Epidermal melanocyte (primary cell): ENCODE results near the gene HORMAD1.
"Not testable (repeated sequence)": the region's sequence is repeated elsewhere in the genome, so short reads cannot be mapped to it uniquely, and the experiment has no call there.

Experiments
- DNase-seq: peaks from one replicate; pipeline ENCODE4 v3.0.0; 2011; ENCODE audit warnings: low spot score; ENCODE audit not compliant: insufficient read length

The HORMAD1 gene

DNA sequence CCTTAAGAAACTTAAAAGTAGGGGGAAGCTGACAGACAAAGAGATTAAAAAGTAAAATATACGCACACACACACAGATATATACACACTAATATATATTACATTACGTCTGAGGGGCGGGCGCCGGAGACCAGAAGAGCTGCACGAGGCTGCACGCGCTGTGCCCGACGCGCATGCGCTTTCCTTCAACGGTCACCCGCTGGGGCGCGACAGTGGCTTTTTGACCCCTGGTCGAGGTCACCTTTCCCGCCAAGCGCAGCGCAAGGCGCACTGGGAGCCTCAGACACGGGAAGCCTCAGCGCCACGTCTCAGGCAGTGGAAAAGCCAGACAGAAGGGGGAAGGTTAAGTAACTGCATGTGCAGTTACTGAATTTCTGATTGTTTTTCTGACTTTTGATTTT lies at the start of gene HORMAD1:
Gene HORMAD1, minus strand, starts transcription at position 193 of the 400 bp plus-strand sequence. CDS start 1,390 bp downstream, outside the sequence.
- no peak for DNase-seq

GRCh38 chr1:150767704-150768103 lies 47.0 kb upstream of the HORMAD1 start:
- DNase-seq = not testable (repeated sequence)

DNA sequence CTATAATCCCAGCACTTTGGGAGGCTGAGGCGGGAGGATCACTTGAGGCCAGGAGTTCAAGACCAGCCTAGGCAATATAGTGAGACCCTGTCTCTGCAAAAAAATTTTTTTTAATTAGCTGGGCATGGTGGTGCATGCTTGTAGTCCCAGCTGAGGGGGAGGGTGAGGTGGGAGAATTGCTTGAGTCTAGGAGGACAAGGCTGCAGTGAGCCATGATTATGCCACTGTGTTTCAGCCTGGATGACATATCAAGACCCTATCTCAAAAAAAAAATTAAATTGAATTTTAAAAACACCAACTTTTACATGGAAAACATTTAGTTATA lies 45.2 kb upstream of the HORMAD1 start:
- not testable (repeated sequence) for DNase-seq

- DNase-seq = no peak
Measured at GRCh38 chr1:150765296-150765976, 44.7 kb upstream of the HORMAD1 start, which contains the start of gene CTSS. Gene CTSS, minus strand, starts transcription at chr1:150765778. Its CDS starts 1,015 bp downstream, at chr1:150764763.

- no peak for DNase-seq
Measured at GRCh38 chr1:150764617-150765101, 44.0 kb upstream of the HORMAD1 start.

DNA sequence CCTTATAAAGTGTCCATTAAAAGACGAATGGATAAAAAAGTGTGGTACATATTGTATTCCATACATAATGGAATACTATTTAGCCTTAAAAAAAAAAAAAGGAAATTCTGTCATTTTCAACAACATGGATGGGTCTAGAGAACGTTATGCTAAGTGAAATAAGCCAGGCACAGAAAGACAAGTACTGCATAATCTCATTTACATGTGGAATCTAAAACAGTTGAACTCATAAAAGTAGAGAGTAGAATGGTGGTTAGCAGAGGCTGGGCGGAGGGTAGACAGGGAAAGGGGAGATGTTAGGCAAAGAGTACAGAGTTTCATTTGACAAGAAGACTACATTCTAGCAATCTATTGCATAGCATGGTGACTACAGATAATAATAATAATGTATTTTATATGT lies 42.3 kb upstream of the HORMAD1 start:
- no peak for DNase-seq

DNA sequence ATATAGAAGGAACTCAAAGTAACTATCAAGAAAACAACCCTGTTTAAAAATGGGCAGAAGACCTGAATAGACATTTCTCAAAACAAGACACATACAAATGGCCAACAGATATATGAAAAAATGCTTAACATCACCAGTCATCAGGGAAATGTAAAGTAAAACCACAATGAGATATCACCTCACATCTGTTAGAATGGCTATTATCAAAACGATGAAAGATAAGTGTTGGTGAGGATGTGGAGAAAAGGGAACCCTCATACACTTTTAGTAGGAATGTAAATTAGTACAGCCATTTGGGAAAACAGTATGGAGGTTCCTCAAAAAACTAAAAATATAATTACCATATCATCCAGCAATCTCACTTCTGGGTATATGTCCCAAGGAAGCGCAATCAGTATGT lies 41.9 kb upstream of the HORMAD1 start:
- DNase-seq = no peak

- DNase-seq = no peak
Measured at GRCh38 chr1:150761801-150762200, 41.1 kb upstream of the HORMAD1 start.

DNA sequence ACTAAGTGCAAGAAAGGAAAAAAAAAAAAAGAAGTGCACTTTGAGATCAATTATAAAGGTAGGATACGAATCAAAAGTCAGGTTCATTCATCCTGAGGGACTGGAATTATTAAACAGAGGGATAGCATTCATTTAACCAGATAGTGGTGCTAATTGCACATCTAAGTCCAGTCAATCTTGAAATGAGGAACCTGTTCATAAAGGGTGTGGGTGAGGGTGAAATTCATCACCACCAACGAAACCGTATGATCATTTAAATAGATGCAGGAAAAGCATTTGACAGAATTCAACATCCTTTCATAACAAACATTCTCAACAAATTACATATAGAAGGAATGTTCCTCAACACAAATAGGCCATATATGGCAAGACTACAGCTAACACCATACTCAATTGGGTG lies 39.3 kb upstream of the HORMAD1 start:
- DNase-seq = no peak

- DNase-seq = no peak
Measured at GRCh38 chr1:150753416-150753815, 32.7 kb upstream of the HORMAD1 start.

DNA sequence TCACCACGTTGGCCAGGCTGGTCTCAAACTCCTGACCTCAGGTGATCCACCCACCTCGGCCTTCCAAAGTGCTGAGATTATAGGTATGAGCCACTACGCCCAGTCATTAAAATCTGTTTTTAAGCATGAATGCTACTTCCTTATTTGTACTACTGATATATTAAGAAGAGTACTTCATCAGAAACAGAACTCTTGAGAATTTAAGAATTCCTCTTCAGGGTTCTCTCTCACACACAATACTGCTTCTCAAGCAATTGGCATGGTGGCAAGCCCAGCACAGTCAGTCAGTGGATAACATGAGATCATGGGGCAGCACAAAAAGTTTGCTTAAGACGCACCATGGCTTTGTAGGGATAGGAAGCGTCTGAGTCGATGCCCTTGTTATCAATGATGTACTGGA lies 30.7 kb upstream of the HORMAD1 start:
- no peak for DNase-seq

- no peak for DNase-seq
Measured at GRCh38 chr1:150749720-150750311, 29.1 kb upstream of the HORMAD1 start.

DNA sequence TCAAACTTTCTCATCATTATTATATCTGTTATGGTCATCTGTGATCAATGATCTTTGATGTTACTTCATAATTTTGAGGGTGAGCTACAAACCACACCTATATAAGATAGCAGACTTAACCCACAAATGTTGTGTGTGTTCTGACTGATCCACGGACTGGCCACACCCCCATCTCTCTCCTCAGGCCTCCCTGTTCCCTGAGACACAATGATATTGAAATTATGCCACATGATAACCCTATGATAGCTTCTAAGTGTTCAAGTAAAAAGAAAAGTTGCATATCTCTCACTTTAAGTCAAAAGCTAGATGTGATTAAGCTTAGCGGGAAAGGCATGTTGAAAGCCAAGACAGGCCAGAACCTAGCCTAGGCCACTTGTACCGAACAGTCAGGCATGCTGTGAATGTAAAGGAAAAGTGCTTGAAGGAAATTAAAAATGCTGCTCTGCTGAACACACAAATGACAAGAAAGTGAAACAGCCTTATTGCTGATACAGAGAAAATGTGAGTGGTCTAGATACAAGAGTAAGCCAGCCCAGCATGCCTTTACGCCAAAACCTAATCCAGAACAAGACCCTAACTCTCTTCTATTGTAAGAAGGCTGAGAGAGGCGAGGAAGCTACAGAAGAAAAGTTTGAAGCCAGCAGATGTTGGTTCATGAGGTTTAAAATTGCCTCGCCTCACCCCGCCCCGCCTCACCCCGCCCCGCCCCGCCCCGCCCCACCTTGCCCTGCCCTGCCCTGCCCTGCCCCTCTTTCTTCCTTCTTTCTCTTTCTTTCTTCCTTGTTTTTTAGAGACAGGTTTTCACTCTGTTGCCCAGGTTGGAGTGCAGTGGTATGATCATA lies 28.4 kb upstream of the HORMAD1 start:
- DNase-seq = no peak

DNA sequence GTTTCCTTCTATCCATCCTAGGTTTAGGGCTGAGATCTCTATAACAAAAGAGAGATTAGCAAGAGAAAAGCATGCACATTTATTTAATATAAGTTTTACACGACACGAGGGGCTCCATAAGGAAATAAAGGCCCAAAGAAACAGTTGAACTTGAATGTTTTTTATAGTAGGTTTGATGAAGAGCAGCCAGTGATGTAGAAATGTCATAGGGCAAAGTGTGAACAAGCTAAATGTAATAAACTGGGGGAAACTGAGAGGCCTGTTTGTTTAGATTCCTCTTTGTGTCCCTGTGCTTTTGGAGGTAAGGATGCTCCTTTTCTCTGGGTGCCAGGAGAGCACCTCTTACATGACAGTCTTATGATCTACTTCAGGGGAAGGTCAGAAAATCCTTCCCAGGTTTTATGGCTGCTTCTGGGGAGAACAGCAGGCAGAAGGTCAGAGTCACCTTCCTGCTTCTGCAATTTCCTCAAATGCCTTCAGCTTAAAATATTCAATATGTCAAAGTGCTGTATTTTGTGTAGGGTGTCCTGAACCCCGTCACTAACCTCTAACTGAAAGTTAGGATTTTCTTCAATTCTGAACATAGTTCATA lies 9.5 kb upstream of the HORMAD1 start:
- DNase-seq = no peak

GRCh38 chr1:150724336-150724735 lies 3.6 kb upstream of the HORMAD1 start:
- DNase-seq = no peak

DNA sequence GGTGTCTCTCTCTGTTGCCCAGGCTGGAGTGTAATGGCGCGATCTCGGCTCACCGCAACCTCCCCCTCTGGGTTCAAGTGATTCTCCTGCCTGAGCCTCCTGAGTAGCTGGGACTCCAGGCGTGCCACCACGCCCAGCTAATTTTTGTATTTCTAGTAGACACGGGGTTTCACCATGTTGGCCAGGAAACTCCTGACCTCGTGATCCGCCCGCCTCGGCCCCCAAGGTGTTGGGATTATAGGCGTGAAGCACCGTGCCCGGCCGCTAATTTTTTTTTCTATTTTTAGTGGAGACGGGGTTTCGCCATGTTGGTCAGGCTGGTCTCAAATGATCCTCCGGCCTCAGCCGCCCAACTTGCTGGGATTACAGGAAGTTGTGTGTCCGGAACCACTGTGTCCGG lies 597 bp downstream of the HORMAD1 start:
- no peak for DNase-seq

DNA sequence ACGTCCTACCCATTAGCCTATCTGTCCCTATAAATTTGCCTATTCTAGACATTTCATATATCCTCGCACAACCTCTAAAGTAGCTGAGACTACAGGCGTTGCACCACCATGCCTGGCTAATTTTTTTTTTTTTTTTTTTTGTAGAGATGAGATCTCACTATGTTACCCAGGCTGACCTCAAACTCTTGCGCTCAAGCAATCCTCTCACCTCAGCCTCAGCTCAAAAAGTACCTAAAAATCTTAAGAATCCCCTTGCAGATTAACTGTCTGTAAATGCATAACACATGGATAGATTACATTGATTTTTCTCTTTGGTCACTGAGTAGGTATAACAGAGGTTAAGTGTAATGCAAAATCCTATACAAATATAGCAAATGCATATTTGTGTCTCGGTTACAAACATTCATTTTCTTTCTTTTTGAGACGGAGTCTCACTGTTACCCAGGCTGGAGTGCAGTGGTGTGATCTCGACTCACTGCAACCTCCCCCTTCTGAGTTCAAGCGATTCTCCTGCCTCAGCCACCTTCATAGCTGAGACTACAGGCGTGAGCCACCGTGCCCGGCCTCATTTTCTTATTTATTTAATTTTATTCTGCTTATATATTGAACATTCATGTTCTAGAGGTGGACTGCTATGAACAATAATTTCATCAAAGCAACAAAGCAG lies 2.3 kb downstream of the HORMAD1 start:
- no peak for DNase-seq

GRCh38 chr1:150709031-150709430 lies 11.7 kb downstream of the HORMAD1 start:
- not testable (repeated sequence) for DNase-seq

DNA sequence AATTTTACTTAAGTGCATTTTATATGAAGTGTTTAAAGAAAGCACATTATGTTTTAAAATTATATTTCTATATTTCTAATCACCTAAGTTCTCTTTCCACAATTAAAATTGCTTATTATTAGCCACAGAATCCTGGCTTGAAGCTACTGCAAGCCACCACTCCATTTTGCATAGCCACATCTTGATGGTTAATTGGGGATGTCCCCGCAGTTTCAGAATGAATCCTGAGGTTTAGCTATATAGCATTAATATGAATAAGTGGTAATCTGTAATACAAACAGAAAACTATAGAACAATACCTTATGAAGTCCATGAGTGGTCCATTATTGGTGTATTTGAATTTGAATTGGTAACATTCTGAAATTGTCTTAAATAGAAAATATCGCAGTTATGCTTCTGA lies 12.1 kb downstream of the HORMAD1 start:
- DNase-seq = no peak

DNA sequence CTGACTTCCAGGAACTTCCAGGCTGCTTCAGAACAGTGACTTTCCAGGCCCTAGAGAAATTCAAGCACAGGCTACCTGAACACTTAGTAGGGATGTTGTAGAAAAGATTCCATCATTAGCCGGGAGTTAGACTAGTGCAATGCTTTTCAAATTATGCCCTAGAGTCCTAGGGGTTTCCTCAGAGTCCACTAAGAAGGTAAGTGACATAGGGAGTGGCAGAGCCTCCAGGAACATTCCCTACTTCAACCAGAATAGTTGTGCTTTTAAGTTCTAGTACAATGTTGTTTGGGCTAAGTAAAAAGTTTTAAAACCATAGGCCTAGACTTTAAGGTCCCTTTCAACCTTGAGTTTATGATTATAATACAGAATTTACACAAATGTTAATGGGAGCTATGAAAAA lies 14.6 kb downstream of the HORMAD1 start:
- no peak for DNase-seq

- no peak for DNase-seq
Measured at GRCh38 chr1:150703427-150703826, 17.3 kb downstream of the HORMAD1 start.
